K562 (cell line): Measurements from ENCODE around the gene PLCB3. TPM values are rescaled to one million over a fixed set of nuclear protein-coding genes. Genes with fewer than 3 reads are reported as not detected.
A peak's percentile ranks its signal among the peaks of the same experiment; 100 is the strongest.

ENCODE experiments used
- ATF7 ChIP-seq: fragments of 450-650 bp; IDR thresholded peaks from 2 replicates; pipeline ENCODE4 v1.7.1; 2014; ENCODE audit warnings: mild to moderate bottlenecking, moderate library complexity
- CCAR2 ChIP-seq: fragments of 200-400 bp; formaldehyde crosslinking; IDR thresholded peaks from 2 replicates; pipeline ENCODE4 v1.6.1; 2017; ENCODE audit warnings: mild to moderate bottlenecking, low read depth, low read length
- ESRRB ChIP-seq: fragments of 250-450 bp; sonication (Bioruptor Pico); IDR thresholded peaks from 2 replicates; pipeline ENCODE4 v1.5.0; 2020; ENCODE audit warnings: mild to moderate bottlenecking, moderate library complexity, borderline replicate concordance
- FOXJ2 ChIP-seq: fragments of 200-800 bp; sonication (Bioruptor generic); IDR thresholded peaks from 2 replicates; pipeline ENCODE4 v1.6.1; 2016; ENCODE audit warnings: missing genetic modification characterization, missing compliant biosample characterization
- HDAC1 ChIP-seq, 2 experiments: fragments of 450-650 bp; IDR thresholded peaks; 2 replicates each; pipeline ENCODE4 v1.6.1; 2016 to 2017; ENCODE audit warnings: inconsistent platforms in 1 of 2, mild to moderate bottlenecking in 1 of 2, moderate library complexity in 1 of 2
- JUNB ChIP-seq: fragments of 450-650 bp; formaldehyde crosslinking; conservative IDR thresholded peaks from 2 replicates; pipeline ENCODE4 v1.4.0; 2020; ENCODE audit warnings: mild to moderate bottlenecking
- KAT7 ChIP-seq: sonication (generic); formaldehyde crosslinking; IDR thresholded peaks from 2 replicates; pipeline ENCODE4 v1.8.0; 2022; ENCODE audit warnings: missing genetic modification reagents, mild to moderate bottlenecking, borderline replicate concordance
- MBD2 ChIP-seq: sonication (generic); IDR thresholded peaks from 2 replicates; pipeline ENCODE4 v1.6.1; 2016; ENCODE audit warnings: low read depth, borderline replicate concordance
- MYC ChIP-seq, 2 experiments: fragments of 250-450 bp in 1 of 2; sonication (Bioruptor Pico) in 1 of 2; IDR thresholded peaks; 2 replicates each; pipeline versions ENCODE4 v1.5.1 to v1.6.1; 2012 to 2021; ENCODE audit warnings: low read depth in 2 of 2, borderline replicate concordance in 1 of 2, improper control_type of control experiment in 1 of 2, low read length in 1 of 2, mild to moderate bottlenecking in 1 of 2, moderate library complexity in 1 of 2
- POLR2AphosphoS5 ChIP-seq: IDR thresholded peaks from 2 replicates; pipeline ENCODE4 v1.6.1; 2011; ENCODE audit warnings: mild to moderate bottlenecking, low read depth, low read length, moderate library complexity; ENCODE audit not compliant: control insufficient read depth, insufficient read depth
- TRIM24 ChIP-seq, 2 experiments: fragments of 450-650 bp; IDR thresholded peaks; 2 replicates each; pipeline ENCODE4 v1.6.1; 2016
- UBTF ChIP-seq, 2 experiments: IDR thresholded peaks; 2 replicates each; pipeline ENCODE4 v1.6.1; 2012; ENCODE audit warnings: improper control_type of control experiment in 2 of 2, low read depth in 2 of 2, low read length in 2 of 2, borderline replicate concordance in 1 of 2
- ZNF274 ChIP-seq: IDR thresholded peaks from 2 replicates; pipeline ENCODE4 v1.6.1; 2011; ENCODE audit warnings: low read depth, mild to moderate bottlenecking, low read length, moderate library complexity, borderline replicate concordance
- ZNF384 ChIP-seq: IDR thresholded peaks from 2 replicates; pipeline ENCODE4 v1.6.1; 2012; ENCODE audit warnings: low read depth, low read length, improper control_type of control experiment
- ZNF780A ChIP-seq: fragments of 250-450 bp; sonication (Bioruptor Pico); IDR thresholded peaks from 2 replicates; pipeline ENCODE4 v1.5.0; 2021; ENCODE audit warnings: mild to moderate bottlenecking
- polyA plus RNA-seq, 8 experiments: library from polyadenylated mRNA; depleted of rRNA in 4 of 8; stranded (reverse) in 5 of 8; unstranded in 3 of 8; fragments of >200 nt; fragmentation: Nextera tagmentation in 2 of 8; fragmentation: Illumina TruSeq in 1 of 8; extraction: Ambion mirVana in 2 of 8; extraction: Trizol in 1 of 8; gene quantifications; 2 replicates each; pipeline versions ENCODE4 v1.2.1 to v1.2.3, GENCODE V29; 2011 to 2014; ENCODE audit warnings: inconsistent platforms in 1 of 8, missing spikeins in 1 of 8
- total RNA-seq, 7 experiments: library from RNA; depleted of rRNA in 6 of 7; stranded (reverse); fragments of >200 nt in 6 of 7; fragmentation: Illumina TruSeq in 2 of 7; extraction: Trizol in 2 of 7; gene quantifications; 2 replicates each; pipeline versions ENCODE4 v1.2.1 to v1.2.3, GENCODE V29; 2011 to 2021; ENCODE audit warnings: low replicate concordance in 1 of 7
- TF ChIP-seq, protein P1 (sequence below): fragments of 250-450 bp; sonication (Bioruptor Pico); IDR thresholded peaks from 2 replicates; pipeline ENCODE4 v1.9.0; 2021; ENCODE audit warnings: mild to moderate bottlenecking
- TF ChIP-seq, protein P2 (sequence below), 2 experiments: IDR thresholded peaks; 2 replicates each; pipeline ENCODE4 v1.6.1; 2011; ENCODE audit warnings: borderline replicate concordance in 1 of 2, control low read depth in 1 of 2, low read depth in 1 of 2, low read length in 1 of 2, mild to moderate bottlenecking in 1 of 2, mixed read lengths in 1 of 2, moderate library complexity in 1 of 2; ENCODE audit not compliant: insufficient read depth in 1 of 2, insufficient read length in 1 of 2, poor library complexity in 1 of 2, severe bottlenecking in 1 of 2; ENCODE audit errors: extremely low read depth in 1 of 2
- TF ChIP-seq, protein P3 (sequence below): fragments of 250-450 bp; sonication (Bioruptor Pico); IDR thresholded peaks from 2 replicates; pipeline ENCODE4 v1.9.0; 2021; ENCODE audit warnings: mild to moderate bottlenecking, inconsistent platforms

Gene PLCB3
- total and polyA plus RNA-seq, 9 of the 15 experiments (the other 6 are each of a cell fraction or from before 2014, with no cell fraction given): 0.31 to 44.8 (median 14.6) TPM

DNA sequence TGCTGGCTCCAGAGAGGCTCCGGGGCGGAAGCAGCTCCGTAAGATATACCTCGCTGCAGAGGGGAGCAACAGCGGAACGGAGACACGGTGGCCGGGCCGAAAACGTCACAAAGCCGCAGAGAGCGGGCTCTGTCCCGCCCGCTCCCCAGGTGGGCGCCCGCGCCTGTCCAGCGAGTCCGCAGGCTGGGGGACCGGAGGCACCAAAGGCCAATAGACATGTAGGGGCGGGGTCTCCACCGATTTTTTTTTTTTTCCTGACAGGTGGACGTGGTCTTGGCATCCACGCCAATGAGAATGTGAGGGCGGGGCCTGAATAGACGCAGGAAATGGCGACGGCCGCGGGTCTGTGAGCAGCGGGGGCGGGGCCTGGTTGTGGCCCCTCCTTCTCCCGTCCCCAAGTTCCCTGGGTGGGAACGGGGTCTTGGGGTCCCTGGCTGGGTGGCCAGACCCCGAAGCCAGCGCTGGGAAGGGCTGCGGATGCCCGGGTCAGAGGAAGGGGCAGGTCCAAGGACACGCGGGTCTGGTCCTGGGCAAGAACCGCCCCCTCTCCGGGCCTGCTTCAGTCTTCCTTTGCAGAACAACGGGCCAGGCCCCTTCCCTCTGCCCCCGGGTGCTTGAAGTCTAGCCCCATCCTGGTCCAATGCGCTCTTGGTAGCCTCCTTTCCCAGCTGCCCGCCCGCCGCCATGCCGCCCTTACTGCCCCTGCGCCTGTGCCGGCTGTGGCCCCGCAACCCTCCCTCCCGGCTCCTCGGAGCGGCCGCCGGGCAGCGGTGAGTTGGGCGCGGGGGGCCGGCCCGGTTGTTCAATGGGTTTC lies 21.0 kb upstream of the PLCB3 start, which contains the start of gene DNAJC4 (continued):
- TF ChIP-seq MBD2 (0 out of 2 replicates have a peak, but pooled peaks have one; percentile 44), JUNB (CRISPR knock-in tag) (no peak), KAT7 (CRISPR knock-in tag) (peak; percentile 85), ATF7 (peak; percentile 68), POLR2AphosphoS5 (peak; percentile 39; the same call in 1 of the 2 replicates), ZNF780A (0 out of 2 replicates have a peak, but pooled peaks have one; percentile 13), ZNF274 (peak; percentile 20; the same call in 1 of the 2 replicates), CCAR2 (no peak), ZNF384 (peak; percentile 98), TRIM24 (IDR thresholded peaks at IDR 0.05) (no peak), HDAC1 (IDR thresholded peaks at IDR 0.05) (peak in 1 of 2 experiments; percentile 48; a peak in 2 of 4 replicates), MYC (IDR thresholded peaks at IDR 0.05; ENCODE audit: low read depth, low read length) (peak; percentile 62; the same call in 1 of the 2 replicates), MYC (CRISPR knock-in tag; IDR thresholded peaks at IDR 0.05; ENCODE audit: borderline replicate concordance, low read depth) (no peak), FOXJ2 (peak; percentile 42; the same call in 1 of the 2 replicates), ESRRB (CRISPR knock-in tag) (no peak), UBTF (IDR thresholded peaks at IDR 0.05; ENCODE audit: borderline replicate concordance in 1 of 2, low read depth in 2 of 2, low read length in 2 of 2) (peak in 1 of 2 experiments; percentile 86; a peak in 2 of 4 replicates)
- TF ChIP-seq, protein P1, sequence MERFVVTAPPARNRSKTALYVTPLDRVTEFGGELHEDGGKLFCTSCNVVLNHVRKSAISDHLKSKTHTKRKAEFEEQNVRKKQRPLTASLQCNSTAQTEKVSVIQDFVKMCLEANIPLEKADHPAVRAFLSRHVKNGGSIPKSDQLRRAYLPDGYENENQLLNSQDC: no peak
- TF ChIP-seq, protein P2, sequence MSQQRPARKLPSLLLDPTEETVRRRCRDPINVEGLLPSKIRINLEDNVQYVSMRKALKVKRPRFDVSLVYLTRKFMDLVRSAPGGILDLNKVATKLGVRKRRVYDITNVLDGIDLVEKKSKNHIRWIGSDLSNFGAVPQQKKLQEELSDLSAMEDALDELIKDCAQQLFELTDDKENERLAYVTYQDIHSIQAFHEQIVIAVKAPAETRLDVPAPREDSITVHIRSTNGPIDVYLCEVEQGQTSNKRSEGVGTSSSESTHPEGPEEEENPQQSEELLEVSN (IDR thresholded peaks at IDR 0.05; ENCODE audit: borderline replicate concordance in 1 of 2, extremely low read depth in 1 of 2, insufficient read depth in 1 of 2, insufficient read length in 1 of 2, low read depth in 1 of 2, low read length in 1 of 2, poor library complexity in 1 of 2, severe bottlenecking in 1 of 2): peak in 1 of 2 experiments; percentile 69
- TF ChIP-seq, protein P3, sequence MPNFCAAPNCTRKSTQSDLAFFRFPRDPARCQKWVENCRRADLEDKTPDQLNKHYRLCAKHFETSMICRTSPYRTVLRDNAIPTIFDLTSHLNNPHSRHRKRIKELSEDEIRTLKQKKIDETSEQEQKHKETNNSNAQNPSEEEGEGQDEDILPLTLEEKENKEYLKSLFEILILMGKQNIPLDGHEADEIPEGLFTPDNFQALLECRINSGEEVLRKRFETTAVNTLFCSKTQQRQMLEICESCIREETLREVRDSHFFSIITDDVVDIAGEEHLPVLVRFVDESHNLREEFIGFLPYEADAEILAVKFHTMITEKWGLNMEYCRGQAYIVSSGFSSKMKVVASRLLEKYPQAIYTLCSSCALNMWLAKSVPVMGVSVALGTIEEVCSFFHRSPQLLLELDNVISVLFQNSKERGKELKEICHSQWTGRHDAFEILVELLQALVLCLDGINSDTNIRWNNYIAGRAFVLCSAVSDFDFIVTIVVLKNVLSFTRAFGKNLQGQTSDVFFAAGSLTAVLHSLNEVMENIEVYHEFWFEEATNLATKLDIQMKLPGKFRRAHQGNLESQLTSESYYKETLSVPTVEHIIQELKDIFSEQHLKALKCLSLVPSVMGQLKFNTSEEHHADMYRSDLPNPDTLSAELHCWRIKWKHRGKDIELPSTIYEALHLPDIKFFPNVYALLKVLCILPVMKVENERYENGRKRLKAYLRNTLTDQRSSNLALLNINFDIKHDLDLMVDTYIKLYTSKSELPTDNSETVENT (CRISPR knock-in tag): 0 out of 2 replicates have a peak, but pooled peaks have one; percentile 50
